ENCODE data around the gene LAMC1. TPM values are rescaled to one million over a fixed set of nuclear protein-coding genes. Genes with fewer than 3 reads are reported as not detected.

Gene LAMC1
- total RNA-seq, 1 experiment from 2014 or later: 61.2 TPM

GRCh38 chr1:183125279-183125999 lies 102.2 kb downstream of the LAMC1 start:
- no peak overlapping the region for H2AFZ ChIP-seq (ENCODE audit: low read depth, low read length, poor library complexity, severe bottlenecking)
- POLR2A ChIA-PET: no interaction called here
- H3K27me3 ChIP-seq (ENCODE audit: insufficient read depth, low read length): no peaks in the 10 kb centered on the region
- no peak for DNase-seq (ENCODE audit: low read depth, low spot score)
- no peak for TF ChIP-seq CTCF (IDR thresholded peaks at IDR 0.05 in 2 of 3, conservative IDR thresholded peaks at IDR 0.05 in 1 of 3; ENCODE audit: borderline replicate concordance in 1 of 3, insufficient read depth in 1 of 3, low read depth in 2 of 3, low read length in 2 of 3)
- no peak for TF ChIP-seq ATF3 (IDR thresholded peaks at IDR 0.05)
- no peak for TF ChIP-seq ELF1 (IDR thresholded peaks at IDR 0.05; ENCODE audit: borderline replicate concordance, low read depth)
- TF ChIP-seq TCF7L2 (IDR thresholded peaks at IDR 0.05; ENCODE audit: borderline replicate concordance, extremely low read depth, insufficient read depth, insufficient read length): no peak
- TF ChIP-seq ZNF274 (IDR thresholded peaks at IDR 0.05; ENCODE audit: low read depth, low read length): no peak
- TF ChIP-seq EZH2 (IDR thresholded peaks at IDR 0.05): no peak
- no peak for TF ChIP-seq SIN3A (IDR thresholded peaks at IDR 0.05; ENCODE audit: low read depth)
- no peak for TF ChIP-seq EGR1 (IDR thresholded peaks at IDR 0.05; ENCODE audit: low read depth)
- no peak for TF ChIP-seq POLR2AphosphoS5 (IDR thresholded peaks at IDR 0.05; ENCODE audit: low read depth, low read length)
- no peak for TF ChIP-seq CBX3 (IDR thresholded peaks at IDR 0.05; ENCODE audit: low read depth)
- no peak for TF ChIP-seq CEBPB (IDR thresholded peaks at IDR 0.05; ENCODE audit: low read depth)
- CTCF ChIA-PET: no interaction called here
- no peaks in the 10 kb centered on the region for H3K9me3 ChIP-seq (ENCODE audit: control insufficient read depth in 1 of 2, insufficient read depth in 1 of 2, low read depth in 1 of 2, low read length in 2 of 2)
- RAD21 ChIA-PET (ENCODE audit: low non-redundant PET in 1 of 2, low total read pairs in 2 of 2, uncharacterized antibody in 2 of 2, unreplicated experiment in 2 of 2): no interaction called here
- no peaks in the 10 kb centered on the region for H4K20me1 ChIP-seq (ENCODE audit: insufficient read depth)
- peaks cover 28 to 35% of the 10 kb centered on the region in 2 experiments for H3K36me3 ChIP-seq (ENCODE audit: control insufficient read depth in 1 of 2, insufficient read depth in 2 of 2, low read length in 2 of 2)
- no peaks in the 10 kb centered on the region for H3K79me2 ChIP-seq (ENCODE audit: insufficient read depth, low read length)
- no TSS peak for BruUV-seq (replicated peaks)
- no peak overlapping the region for H3K4me2 ChIP-seq (ENCODE audit: low read length)
- H3K4me1 ChIP-seq (ENCODE audit: control insufficient read depth in 1 of 2, insufficient read depth in 2 of 2, low read length in 2 of 2): no peaks in the 10 kb centered on the region
- H3K4me3 ChIP-seq (replicated peaks in 1 of 2; ENCODE audit: low read depth in 1 of 2, low read length in 2 of 2): no peak overlapping the region
- no peaks in the 10 kb centered on the region for H3K9me2 ChIP-seq (ENCODE audit: insufficient read depth)
- intact Hi-C loops (cut with micrococcal nuclease): no loop called here
- H3K9ac ChIP-seq (ENCODE audit: low read length): no peak overlapping the region
- H3K27ac ChIP-seq (ENCODE audit: low read depth, low read length): no peak overlapping the region
- ATAC-seq: no peak

Data from HCT116 (cell line).